Smooth muscle cell of trachea (primary cell): Measurements from ENCODE around the gene NBPF26. TPM values are rescaled to one million over a fixed set of nuclear protein-coding genes. Genes with fewer than 3 reads are reported as not detected.

Source experiments
- total RNA-seq: library from RNA; depleted of rRNA; stranded (reverse); fragments of >200 nt; gene quantifications from 2 replicates; pipeline ENCODE4 v1.2.1, GENCODE V29; 2014

Gene NBPF26
- total RNA-seq: 22.0 and 24.9 TPM in 2 replicates

GRCh38 chr1:120723715-120724402 is at the start of gene NBPF26:
NBPF26 (plus strand) TSS chr1:120723945.

Other genes starting within 250 kb of the NBPF26 start
- not detected in 2 replicates for gene PPIAL4A, start 165.8 kb downstream of the NBPF26 start, total RNA-seq